Activated CD4-positive, alpha-beta T cell treated with anti-CD3 and anti-CD28 coated beads for 24 hours (primary cell): ENCODE measurements around the gene CHD3.

Source experiments
- DNase-seq, 2 donors: peaks; one replicate each; pipeline ENCODE4 v3.0.0-alpha.2; 2020; ENCODE audit warnings: low read depth in 2 of 2

CHD3 gene

DNA sequence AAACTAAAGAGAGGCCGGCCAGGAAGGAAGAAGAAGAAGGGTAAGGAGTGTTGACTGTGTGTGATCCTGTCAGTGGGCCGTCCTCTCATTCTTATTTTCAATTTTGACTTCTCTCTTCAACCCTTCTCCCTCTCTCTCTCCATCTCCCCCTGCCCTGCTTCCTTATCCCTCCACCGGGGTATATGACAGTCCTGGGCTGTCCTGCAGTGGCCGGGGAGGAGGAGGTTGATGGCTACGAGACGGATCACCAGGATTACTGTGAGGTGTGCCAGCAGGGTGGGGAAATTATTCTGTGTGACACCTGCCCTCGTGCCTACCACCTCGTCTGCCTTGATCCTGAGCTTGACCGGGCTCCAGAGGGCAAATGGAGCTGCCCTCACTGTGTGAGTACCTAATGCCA, 5.6 kb downstream of the CHD3 start:
- no peak for DNase-seq

DNA sequence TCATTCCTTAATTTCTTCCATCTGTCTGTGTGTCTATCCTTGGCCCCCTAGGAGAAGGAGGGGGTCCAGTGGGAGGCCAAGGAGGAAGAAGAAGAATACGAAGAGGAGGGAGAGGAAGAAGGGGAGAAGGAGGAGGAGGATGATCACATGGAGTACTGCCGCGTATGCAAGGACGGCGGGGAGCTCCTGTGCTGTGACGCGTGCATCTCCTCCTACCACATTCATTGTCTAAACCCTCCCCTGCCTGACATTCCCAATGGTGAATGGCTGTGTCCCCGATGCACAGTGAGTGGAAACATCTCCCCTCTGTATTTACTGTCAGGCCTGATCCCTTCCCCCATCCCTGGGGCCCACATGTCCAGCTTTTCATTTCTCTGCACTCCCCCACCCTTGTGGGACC, 6.3 kb downstream of the CHD3 start:
- DNase-seq = no peak

DNA sequence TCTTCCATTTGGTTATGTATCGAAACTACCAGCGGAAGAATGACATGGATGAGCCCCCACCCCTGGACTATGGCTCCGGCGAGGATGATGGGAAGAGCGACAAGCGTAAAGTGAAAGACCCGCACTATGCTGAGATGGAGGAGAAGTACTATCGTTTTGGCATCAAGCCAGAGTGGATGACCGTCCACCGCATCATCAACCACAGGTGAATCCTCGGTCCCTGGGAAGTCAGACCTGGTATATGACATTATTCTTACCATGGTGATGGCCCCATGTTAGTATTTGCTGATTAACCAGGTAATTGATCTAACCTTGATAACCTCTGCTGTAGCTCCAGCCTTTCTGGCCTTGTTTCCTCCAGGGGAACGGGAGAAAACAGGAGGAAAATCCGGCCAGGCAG, 8.5 kb downstream of the CHD3 start:
- DNase-seq = no peak

DNA sequence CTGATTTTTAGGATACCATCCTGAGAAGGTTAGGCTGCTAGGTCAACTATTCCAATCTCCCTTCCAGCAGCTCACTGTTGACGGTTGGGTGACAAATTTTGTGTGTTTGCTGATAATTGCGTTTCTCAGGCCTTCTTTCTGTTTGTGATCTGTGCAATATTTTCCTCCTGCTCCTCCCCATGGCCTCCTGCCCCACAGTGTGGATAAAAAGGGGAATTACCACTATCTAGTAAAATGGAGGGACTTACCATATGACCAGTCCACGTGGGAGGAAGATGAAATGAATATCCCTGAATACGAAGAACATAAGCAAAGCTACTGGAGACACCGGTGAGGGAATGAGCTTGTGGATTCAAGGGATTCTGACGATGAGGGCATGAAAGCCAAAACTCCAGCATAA, 9.2 kb downstream of the CHD3 start:
- no peak for DNase-seq

DNA sequence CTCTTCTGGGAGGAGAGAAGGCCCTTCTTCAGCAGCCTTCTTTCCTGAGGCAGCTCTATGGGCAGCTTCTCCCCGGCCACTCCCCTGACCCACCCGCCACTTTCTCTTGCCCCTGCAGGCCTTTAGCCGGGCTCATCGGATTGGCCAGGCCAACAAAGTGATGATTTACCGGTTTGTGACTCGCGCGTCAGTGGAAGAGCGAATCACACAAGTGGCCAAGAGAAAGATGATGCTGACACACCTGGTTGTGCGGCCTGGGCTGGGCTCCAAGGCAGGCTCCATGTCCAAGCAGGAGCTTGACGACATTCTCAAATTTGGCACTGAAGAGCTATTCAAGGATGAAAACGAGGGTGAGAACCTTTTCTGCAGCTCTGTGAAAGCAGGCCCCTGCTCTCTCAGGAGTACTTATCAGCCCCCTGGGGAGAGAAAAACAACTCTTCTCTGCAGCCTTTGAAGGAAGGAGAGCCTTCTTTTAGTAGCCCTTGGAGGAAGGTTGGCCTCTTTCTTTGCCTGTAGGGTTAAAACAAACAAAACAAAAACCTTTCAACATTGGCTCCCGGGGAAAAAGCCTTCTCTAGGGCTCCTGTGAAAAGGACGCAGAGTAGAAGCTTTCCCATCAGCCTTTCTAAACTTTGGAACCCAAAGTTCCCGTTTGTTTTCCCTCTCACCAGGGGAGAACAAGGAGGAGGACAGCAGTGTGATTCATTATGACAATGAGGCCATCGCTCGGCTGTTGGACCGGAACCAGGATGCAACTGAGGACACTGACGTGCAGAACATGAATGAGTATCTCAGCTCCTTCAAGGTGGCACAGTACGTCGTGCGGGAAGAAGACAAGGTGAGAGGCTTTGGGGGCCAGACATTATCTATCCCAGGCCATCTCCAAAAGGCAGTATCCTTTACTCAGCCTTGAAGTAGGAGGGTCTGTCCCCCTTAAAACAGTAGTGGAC, 14.8 kb downstream of the CHD3 start:
- no peak for DNase-seq

DNA sequence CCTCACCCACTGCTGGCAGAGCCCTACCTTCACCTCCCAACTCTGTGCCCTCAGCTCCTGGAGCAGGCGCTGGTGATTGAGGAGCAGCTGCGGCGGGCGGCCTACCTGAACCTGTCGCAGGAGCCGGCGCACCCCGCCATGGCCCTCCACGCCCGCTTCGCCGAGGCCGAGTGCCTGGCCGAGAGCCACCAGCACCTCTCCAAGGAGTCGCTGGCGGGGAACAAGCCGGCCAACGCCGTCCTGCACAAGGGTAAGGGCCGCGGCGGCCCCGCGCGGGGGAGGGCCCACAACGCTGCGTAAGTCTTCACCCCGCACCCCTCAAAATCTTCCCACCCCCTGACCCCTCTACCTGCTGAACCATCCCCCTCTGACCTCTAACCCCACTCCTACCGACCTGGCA, 20.5 kb downstream of the CHD3 start:
- DNase-seq = no peak

DNA sequence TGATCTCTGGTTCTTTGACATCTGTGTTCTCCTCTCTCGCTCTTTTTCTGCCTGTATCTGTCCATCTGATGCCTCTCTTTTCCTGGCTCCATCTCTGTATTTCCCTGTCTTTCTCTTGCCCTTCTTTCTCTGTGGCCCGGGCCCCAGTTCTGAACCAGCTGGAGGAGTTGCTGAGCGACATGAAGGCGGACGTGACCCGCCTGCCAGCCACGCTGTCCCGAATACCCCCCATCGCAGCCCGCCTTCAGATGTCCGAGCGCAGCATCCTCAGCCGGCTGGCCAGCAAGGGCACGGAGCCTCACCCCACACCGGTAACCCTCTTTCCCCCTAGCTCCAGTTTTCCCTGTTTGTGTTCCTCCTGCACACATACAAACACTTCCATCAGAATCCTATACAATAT, 21.7 kb downstream of the CHD3 start:
- no peak for DNase-seq

DNA sequence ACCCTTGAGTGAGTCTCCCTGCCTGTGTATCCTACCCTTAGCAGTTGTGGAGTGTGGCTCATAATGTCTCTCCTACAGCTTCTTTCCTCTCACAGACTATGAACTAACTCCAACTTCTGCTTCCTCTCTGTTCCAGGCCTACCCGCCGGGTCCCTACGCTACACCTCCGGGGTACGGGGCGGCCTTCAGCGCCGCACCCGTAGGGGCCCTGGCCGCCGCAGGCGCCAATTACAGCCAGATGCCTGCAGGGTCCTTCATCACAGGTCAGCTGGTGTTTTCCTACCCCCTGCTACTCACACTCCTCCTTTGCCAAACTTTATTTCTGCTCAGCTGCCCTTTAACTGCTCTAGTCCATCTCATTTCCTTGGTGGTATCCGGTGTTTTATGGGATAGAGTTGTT, 22.1 kb downstream of the CHD3 start:
- no peak for DNase-seq

DNA sequence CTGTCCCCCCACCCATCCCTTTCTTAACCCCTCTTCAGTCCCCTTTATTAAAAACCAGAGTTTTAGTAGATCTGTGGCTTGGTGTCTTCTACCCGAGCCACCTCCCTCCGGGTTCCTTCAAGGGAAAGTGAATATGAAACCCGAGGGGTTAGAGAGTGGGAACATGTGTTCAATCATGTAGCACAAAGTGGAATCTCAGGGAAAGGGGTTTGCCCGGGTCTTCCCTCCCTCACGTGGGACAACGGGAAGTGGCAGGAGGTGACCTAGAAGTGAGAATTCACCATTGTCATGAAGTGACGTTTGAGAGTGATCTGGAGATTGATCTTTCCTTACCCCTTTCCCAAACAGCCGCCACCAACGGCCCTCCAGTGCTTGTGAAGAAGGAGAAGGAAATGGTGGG, 22.5 kb downstream of the CHD3 start:
- no peak for DNase-seq

DNA sequence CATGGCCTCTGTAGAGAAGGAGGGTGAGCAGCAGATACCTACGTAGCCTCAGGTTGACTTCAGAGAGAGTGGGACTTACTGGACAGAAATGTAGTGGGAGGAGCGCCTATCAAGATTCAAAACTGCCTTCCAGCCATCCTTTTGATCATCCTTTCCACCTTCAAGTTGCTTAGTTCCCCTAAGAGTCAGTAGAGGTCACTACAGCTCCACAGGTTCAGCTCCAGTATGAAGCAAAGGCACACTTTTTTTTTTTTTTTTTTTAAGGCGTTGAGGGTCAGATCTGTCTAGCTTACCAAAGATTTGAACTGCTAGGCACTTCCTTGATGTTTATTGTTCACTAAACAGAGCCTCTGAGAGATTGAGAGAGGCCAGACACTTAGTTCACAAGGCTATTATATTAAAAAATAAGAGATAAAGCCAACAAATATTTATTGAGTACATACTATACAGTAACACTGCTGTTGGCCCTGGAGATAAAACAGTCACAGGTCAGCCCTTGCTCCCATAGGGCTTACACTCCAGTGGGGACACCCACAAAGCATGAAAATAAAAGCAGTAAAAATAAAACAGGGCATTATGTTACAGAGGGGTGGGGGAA, 24.4 kb downstream of the CHD3 start:
- DNase-seq = no peak

DNA sequence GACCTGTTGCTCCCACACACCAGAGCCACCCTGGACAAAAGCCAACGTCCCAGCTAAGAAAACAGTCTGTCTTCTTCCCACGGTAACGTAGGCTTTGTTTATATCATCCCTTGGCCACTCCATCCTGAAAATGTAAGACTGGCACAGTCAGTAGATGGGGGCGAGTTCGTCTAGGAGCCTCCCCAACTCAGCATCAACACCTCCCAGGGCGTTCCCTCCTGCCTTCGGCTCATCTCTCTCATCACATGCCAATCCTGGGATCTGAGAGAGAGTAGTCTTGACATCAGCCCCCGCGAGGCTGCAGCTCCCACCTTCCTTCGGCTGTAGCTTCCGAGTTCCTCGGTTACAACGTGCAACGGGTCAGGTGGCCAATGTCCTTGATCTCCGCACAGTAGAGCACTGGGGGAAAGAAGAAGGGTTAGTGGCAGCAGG, 26.6 kb downstream of the CHD3 start:
- no peak for DNase-seq

DNA sequence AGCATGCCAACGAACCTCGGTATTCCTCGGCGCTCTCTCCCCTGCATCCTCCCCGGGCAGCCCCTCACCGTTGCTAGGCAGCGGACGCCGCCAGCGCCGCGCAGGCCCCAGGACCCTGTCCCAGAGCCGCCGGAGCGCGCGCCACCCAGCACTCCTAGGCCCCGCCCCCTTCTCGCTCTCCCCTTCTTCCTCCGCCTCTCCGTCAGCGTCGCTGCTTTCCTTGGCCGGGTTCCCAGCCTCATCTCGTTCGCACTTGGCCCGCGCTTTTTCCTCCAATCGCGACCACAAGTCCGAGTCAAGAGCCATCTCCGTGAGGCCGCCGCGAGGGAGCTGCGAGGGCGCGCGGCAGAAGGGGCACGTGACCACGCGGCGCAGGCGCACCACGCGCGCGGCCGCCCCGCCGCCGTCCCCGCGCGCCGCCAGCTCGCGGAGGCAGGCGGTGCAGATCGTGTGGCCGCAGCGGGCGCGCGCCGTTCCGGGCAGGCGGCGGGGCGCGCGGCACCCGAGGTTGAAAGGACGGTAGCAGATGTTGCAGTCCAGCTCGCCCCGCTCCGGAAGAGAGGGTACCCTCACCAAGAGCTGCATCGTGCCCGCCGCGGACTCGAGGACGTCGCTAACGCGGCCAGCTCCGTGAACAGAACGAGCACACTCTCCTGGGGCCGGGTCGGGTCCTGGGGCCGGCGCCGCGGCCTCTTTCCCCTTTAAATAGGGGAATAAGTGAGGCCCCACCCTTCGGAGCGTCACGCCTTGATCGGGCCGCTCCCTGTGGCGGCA, 27.2 kb downstream of the CHD3 start, which contains the start of gene RNF227:
Gene RNF227 (minus strand): TSS at position 679 of the 774 bp plus-strand sequence. CDS start 94 bp downstream, at position 585.
- DNase-seq = peak; percentile 79 to 88

DNA sequence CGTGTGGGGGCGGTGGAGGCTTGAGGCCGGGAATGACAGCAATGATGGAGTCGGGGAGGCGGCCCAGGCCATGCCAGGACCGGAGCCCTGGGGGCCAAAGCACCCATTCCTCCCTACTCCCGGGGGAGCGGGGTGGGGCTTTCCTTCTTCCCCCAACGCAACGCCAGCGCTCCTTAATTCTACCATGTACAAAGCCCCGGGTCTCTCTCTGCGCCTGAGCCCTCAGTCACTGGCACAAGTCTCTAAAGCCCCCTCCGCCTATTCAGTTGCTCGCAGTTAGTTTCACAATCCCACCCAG, 27.7 kb downstream of the CHD3 start:
- no peak for DNase-seq

DNA sequence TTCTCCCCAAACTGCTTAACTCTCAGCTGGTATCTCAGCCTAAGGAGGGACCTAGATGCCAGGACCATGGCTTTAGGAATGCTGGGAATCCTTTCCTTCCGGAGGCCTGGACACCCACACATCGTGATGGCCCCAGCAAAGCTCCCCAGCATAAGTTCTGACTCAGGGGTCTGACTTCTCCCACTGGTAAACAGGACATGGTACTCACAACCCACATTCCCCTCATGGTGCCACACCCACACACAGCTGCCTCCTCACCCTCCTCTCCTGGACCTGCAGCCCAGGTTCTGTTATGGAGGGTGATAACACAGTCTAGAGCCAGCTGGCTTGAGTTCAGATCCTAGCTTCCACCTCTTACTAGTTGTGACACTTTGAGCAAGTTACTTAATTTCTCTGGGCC, 28.2 kb downstream of the CHD3 start:
- DNase-seq = no peak

DNA sequence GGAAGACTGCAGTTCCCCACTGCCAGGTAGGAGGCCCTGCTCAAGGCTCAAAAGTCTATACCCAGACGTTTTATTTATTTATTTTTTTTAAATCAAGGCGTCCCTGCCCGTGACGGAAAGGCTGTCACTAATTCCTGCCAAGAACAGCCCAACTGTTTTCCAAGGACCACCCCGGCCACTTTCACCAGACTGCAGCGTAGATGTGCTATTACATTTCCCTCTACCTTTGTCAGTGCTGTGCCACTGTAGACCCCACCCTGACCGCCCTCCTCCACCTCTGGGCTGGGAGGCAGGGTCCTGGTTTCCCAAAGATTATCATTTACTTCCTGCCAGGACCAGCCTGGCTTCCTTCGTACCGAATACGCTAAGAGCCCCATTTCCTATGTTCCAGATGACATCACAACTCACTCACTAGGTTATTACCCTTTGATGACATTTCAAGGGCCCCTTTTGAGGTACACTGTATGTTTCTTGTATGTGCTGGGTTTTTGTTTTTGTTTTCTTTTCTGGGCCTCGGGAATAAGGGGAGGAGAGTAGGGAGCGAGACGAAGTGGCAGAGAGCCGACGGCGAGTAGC, 33.8 kb downstream of the CHD3 start:
- DNase-seq = no peak

DNA sequence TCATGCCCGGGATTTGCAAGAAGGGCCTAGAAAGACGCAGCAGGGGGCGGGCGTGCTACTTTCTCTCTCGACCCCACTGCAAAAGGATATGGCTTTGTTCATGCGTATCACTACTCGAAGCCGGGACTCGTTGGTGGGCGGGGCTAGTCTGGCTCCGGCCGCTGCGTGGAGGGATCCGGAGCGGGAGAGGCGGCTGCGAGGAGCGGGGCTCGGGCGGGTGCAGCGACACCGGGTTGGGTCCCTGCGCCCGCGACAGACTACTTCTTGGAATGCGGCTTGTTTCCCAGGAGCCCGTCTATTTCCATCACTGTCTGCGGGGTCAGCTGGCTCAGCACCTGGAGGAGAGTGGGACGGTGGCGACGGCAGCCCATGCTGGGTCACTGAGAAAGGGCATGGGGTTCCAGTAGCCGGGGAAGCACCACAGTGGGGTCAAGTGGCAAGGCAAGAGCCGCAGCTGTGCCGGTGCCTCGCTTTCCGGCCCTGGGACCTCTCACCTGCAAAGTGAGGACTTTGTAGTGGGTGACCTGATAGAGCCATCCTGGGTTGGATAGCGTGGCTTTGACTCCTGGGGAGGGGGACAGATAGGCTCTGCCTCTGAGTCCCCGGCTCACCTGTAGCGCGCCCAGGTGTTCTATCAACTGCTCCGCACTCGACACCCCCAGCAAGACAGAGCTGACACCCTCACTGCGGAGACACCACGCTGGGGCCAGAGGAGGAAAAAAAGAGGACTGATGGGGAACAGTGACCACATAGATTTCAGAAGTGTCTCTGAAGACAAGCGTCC, 34.4 kb downstream of the CHD3 start:
- DNase-seq = peak; percentile 66 to 72

DNA sequence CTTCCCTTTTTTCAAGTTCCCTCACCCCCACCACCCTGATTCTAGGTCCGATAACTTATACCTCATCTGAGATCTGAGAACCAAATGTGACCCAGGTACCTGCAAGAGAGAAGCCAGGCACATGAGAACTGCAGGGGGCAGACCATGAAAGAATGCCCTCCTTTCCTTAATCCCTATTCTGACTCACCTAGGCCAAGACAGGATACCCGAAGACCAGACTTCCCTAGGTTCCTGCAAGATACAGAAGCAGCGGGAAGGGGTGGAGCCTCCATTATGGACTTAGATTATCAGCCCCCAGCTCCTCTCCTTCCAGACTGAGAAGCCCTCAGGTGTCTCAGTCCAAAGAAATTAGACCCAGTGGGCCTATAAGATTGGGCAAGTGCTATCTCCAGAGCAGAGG, 39.0 kb downstream of the CHD3 start:
- no peak for DNase-seq

DNA sequence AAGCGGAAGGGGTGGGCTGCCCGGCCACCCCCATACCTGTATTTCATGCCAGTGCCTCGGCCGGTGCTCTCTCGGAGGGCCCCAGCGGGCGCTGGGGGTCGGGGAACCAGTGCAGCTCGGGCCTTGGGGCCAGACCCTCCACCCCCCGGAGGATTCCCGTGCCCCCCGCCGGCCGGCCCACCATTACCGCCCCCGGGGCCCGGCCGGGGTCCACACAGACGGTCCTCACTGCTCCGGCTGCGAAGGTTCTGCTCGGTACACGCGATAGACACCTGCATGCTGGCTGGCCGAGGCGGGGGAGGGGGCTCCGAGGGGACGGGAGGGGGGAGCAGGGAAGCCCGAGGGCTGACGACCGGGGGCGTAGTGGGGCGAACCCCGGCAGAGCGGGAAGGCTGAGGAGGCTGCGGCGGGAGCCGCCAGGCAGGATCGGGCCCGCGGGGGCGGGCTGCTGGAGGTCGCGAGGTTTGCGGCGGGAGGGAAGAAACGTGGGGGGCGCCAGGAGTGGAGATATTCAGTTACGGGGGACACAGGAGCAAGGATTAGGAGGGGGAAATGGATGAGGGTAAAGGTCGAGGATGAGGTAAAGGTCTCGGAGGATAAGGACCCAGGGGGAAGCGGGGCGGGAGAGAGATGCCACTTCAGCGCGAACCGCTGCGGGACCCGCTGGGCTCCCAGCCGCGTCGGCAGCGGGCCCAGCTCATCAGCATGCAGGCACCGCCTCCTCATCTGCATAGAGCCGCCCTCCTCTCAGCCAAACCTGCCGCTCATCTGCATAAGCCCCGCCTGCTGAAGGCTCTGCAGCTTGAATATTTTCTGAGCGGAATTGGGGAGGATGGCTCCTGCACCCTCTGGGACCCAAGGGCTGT, 40.8 kb downstream of the CHD3 start, which contains the start of gene KCNAB3:
Gene KCNAB3 (minus strand): TSS at position 699 of the 866 bp plus-strand sequence. CDS start 421 bp downstream, at position 278.
- DNase-seq = peak; percentile 26 to 36

DNA sequence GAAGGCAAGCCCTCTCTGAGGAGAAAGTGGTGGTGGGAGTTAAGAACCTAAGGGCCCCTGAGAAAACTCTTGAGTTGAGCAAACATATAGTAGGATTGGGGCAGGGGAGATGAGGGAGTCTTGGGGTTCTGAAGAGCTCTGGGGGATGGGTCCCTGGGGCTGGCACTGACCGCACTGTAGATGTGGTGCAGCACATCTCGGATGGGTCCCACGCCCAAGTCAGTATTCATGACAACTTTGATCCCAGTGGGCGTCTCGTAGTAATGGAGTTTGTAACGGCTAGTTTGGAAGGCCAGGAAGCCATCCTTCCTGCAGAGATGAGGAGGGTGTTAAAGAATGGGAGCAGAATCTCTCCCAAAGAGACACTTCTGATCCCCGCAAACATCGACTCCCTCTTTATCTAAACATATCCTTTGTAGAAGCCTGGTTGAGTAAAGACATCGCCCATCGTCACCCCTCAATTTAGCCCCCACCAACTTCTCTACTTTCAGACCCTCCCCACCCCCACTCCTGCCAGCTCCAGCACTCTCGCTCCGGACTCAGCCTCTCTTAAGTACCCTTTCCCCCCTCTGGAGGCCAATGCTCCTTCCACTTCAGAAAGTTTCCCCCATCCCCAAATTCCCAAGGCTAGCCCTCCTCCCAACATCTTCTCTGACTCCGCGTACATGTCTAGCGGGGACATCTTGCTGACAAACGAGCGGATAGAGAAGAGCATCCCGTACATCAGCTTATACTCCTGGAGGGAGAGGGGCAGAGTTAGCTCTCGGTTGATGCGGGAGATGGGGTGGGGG, 42.4 kb downstream of the CHD3 start:
- DNase-seq = no peak
